HG03432 (cell line): ENCODE results near the gene ANKRD40CL.
A peak's percentile ranks its signal among the peaks of the same experiment; 100 is the strongest.

Experiments
- ATAC-seq: cut with Tn5 transposase; IDR thresholded peaks from one replicate; pipeline ENCODE4 v1.9.1; 2021; ENCODE audit warnings: mild to moderate bottlenecking, moderate library complexity; ENCODE audit not compliant: unreplicated experiment

ANKRD40CL gene

DNA sequence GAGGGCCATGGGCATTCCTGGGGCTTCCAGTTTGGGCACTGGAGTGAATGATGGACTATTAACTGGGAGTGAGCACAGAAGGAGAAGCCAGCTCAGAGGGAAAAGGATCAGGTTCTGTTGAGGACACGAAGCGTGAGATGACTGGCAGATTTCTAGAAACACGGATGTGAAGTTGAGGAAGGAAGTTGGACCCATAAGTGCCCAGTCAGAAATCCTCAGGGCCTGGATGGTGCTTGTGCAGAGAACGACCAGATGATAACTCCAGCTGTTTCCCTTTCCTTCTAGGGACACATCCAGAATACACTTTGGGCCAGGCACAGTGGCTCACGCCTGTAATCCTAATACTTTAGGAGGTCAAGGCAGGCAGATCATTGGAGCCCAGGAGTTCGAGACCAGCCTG lies 23.3 kb upstream of the ANKRD40CL start:
- ATAC-seq = no peak

- no peak for ATAC-seq
Observed at GRCh38 chr17:50787106-50787505, 19.8 kb upstream of the ANKRD40CL start.

DNA sequence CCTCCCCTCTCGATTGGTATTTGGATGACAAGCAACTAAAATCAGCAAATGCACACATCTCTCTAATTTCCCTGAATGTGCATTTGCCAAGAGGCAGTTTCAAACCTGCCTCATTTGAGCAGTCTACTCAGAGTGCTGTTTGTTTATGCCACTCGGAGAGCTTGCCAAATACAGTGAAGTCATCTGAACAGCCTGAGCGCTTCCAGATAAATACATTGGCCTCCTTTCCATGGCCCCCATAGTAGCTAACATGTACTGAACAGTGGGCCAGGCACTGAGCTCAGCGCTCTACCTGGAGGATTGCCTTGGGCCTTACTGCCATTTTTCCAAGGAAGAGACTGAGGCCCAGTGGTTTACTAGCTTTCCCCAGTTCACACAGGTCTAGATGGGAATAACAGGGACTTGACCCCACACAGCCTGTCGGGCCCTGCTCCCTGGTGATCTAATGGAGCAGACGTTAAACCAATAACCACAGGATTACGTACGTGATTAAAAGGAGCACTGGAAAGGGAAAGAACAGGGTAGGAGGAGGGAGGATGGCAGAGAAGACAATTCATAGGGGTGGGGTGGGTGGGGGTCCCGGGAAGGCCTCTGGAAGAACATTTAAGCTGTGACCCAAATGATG lies 18.7 kb upstream of the ANKRD40CL start:
- ATAC-seq = no peak

- ATAC-seq = no peak
Observed at GRCh38 chr17:50785126-50785525, 17.8 kb upstream of the ANKRD40CL start.

- ATAC-seq = no peak
Observed at GRCh38 chr17:50783905-50784304, 16.6 kb upstream of the ANKRD40CL start.

GRCh38 chr17:50783193-50783660 lies 15.9 kb upstream of the ANKRD40CL start:
- no peak for ATAC-seq

- no peak for ATAC-seq
Observed at GRCh38 chr17:50781167-50781566, 13.8 kb upstream of the ANKRD40CL start.

- ATAC-seq = no peak
Observed at GRCh38 chr17:50779747-50780353, 12.5 kb upstream of the ANKRD40CL start.

DNA sequence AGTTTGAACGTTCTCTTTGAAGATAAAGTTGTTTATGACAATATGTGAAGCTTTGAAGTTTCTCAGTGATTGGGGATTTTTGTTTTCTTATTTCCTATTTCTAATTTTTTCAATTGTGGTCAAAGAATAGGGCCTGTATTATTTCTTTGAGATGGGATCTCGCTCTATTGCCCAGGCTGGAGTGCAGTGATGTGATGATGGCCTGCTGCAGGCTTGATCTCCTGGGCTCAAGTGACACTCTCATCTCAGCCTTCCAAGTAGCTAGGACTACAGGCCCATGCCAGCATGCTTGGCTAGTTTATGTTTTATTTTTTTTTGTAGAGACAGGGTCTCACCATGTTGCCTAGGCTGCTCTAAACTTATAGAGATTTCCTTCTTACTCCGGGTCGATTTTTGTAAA lies 11.7 kb upstream of the ANKRD40CL start:
- ATAC-seq = no peak

GRCh38 chr17:50778471-50778870 lies 11.2 kb upstream of the ANKRD40CL start:
- ATAC-seq = no peak

DNA sequence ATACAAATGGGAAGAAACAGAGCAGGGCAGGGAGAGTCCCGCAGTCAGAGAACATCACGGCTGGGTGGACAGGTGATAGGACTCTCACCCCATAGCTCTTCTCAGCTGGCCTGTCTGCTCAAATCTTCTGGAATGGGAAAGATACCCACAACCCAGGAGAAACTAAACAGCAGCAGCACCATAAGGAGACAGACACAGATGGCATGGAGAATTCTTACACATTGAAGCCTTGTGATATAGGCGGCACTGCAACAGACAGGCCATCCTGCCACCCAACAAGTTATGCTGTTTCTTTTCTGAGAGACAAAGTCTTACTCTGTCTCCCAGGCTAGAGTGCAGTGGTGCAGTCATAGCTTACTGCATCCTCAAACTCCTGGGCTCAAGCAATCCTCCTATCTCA lies 8.6 kb upstream of the ANKRD40CL start:
- no peak for ATAC-seq

- no peak for ATAC-seq
Observed at GRCh38 chr17:50774225-50774803, 7.0 kb upstream of the ANKRD40CL start.

- peak; percentile 94 for ATAC-seq
Observed at GRCh38 chr17:50771991-50772785, 4.9 kb upstream of the ANKRD40CL start.

GRCh38 chr17:50770346-50770745 lies 3.0 kb upstream of the ANKRD40CL start:
- ATAC-seq = no peak

GRCh38 chr17:50769884-50770283 lies 2.6 kb upstream of the ANKRD40CL start:
- no peak for ATAC-seq

DNA sequence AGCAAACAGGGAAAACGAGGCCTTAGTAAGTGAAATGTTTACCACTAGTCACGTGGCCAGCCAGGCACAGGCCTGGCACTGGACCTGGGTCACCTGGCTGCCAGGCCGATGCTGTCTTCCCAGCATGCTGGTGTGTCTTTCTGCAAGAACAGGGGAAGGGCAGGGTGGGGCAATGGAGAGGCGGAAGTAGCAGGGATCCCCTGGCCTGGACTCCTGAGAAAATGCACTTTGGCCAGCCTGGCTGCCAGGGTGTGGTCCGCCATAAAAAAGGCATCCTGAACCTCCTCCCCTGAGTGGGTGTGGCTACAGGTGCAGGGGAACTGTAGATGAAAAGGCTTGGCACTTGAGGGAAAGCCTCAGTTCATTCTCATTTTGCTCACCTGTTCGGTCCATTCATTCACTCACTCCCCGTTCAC lies 1.0 kb upstream of the ANKRD40CL start:
- no peak for ATAC-seq

GRCh38 chr17:50767030-50767429 lies 288 bp downstream of the ANKRD40CL start:
- ATAC-seq = no peak

- ATAC-seq = no peak
Observed at GRCh38 chr17:50766222-50767023, 895 bp downstream of the ANKRD40CL start.

DNA sequence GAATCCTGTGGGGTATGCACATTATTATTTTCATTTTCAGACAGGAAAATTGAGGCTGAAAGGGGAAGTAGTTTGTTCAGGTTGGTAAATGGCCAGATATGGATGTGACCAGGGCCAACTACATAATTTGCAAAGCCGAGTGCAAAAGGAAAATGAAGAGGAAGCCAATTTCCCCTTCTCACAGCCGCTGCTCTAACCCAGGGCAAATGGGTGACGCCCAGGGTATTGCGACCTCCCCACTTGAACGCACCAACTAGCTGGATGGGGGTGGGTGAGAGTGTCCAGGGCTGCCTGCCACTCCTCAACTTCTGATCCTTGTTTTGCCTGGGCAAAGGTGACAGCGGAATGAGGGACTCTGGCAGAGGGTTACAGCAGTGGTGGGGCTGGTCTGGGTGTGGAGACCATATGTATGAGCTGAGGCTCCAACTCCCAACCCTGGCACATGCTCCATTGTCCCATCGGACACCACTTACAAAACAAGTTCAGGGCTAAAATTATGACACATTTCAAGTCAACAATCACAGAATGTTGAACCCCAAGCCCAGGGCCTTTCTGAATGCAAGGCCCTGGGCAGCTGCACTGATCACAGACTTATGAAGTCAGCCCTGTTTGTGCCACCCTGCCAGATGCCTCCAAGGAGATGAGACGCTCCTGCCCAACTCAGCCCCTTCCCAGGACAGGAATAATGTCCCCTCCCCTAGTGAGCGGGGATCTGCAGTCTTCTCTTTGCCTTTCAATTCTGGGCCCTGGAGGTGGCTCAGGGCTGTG lies 1.7 kb downstream of the ANKRD40CL start:
- peak; percentile 71 for ATAC-seq

- ATAC-seq = no peak
Observed at GRCh38 chr17:50764734-50765149, 2.6 kb downstream of the ANKRD40CL start.
